CD4-positive, alpha-beta memory T cell (primary cell): ENCODE results near the gene SCN2A. TPM values are rescaled to one million over a fixed set of nuclear protein-coding genes. Genes with fewer than 3 reads are reported as not detected.

Source experiments
- CTCF ChIA-PET: fragments of 350-600 bp; sonication (Branson Sonifier 250); formaldehyde crosslinking; loops from one replicate; lab custom pipeline; 2021; ENCODE audit warnings: inconsistent platforms; ENCODE audit not compliant: partially characterized antibody; lab: Charles Lee
- POLR2A ChIA-PET: fragments of 350-600 bp; sonication (Branson Sonifier 250); formaldehyde crosslinking; loops from one replicate; lab custom pipeline; 2021; ENCODE audit not compliant: partially characterized antibody; lab: Charles Lee
- DNase-seq, 5 donors: peaks; one replicate each; pipeline versions ENCODE4 v3.0.0 to v3.0.0-alpha.2; 2020 to 2022; ENCODE audit warnings: mixed read lengths in 1 of 5
- H3K27ac ChIP-seq: one replicate; pipeline ENCODE4 v1.7.0; 2013; ENCODE audit warnings: low read depth, low read length
- H3K27me3 ChIP-seq: 2 replicates; pipeline ENCODE4 v1.7.0; 2013; ENCODE audit warnings: mild to moderate bottlenecking, low read length, moderate library complexity; ENCODE audit not compliant: insufficient read depth
- H3K36me3 ChIP-seq: 2 replicates; pipeline ENCODE4 v1.7.0; 2013; ENCODE audit warnings: mild to moderate bottlenecking, low read length, moderate library complexity; ENCODE audit not compliant: insufficient read depth
- H3K4me1 ChIP-seq: 2 replicates; pipeline ENCODE4 v1.7.0; 2013; ENCODE audit warnings: mild to moderate bottlenecking, low read length, moderate library complexity; ENCODE audit not compliant: insufficient read depth
- H3K4me3 ChIP-seq, 2 donors: one replicate each; pipeline ENCODE4 v1.7.0; 2013; ENCODE audit warnings: low read length in 2 of 2, mild to moderate bottlenecking in 1 of 2
- H3K9me3 ChIP-seq, 2 donors: one replicate each; pipeline ENCODE4 v1.7.0; 2013; ENCODE audit warnings: low read length in 2 of 2, control low read depth in 1 of 2; ENCODE audit not compliant: control insufficient read depth in 1 of 2
- H3K27ac Mint-ChIP-seq, 7 donors: one replicate each; pipeline ENCODE4 v1.8.0; 2020 to 2021; ENCODE audit warnings: mixed read lengths in 7 of 7, mild to moderate bottlenecking in 6 of 7, inconsistent platforms in 3 of 7, moderate library complexity in 3 of 7
- H3K27me3 Mint-ChIP-seq, 2 donors: one replicate each; pipeline ENCODE4 v1.8.0; 2020 to 2021; ENCODE audit warnings: mixed read lengths in 2 of 2
- H3K36me3 Mint-ChIP-seq, 2 donors: one replicate each; pipeline ENCODE4 v1.8.0; 2020 to 2021; ENCODE audit warnings: mixed read lengths in 2 of 2, inconsistent platforms in 1 of 2, mild to moderate bottlenecking in 1 of 2
- H3K4me1 Mint-ChIP-seq, 4 donors: one replicate each; pipeline ENCODE4 v1.8.0; 2020 to 2021; ENCODE audit warnings: mixed read lengths in 4 of 4, mild to moderate bottlenecking in 1 of 4
- H3K4me3 Mint-ChIP-seq, 8 donors: one replicate each; pipeline ENCODE4 v1.8.0; 2020 to 2021; ENCODE audit warnings: mixed read lengths in 8 of 8, mild to moderate bottlenecking in 7 of 8, moderate library complexity in 6 of 8, inconsistent platforms in 3 of 8
- H3K9me3 Mint-ChIP-seq, 8 donors: one replicate each; pipeline ENCODE4 v1.8.0; 2020 to 2021; ENCODE audit warnings: mixed read lengths in 8 of 8, mild to moderate bottlenecking in 5 of 8, inconsistent platforms in 3 of 8, moderate library complexity in 1 of 8
- intact Hi-C: fragments of 100-400 bp; cut with micrococcal nuclease; formaldehyde crosslinking; loops from one replicate; pipeline ENCODE4 v1.15.1; 2023
- polyA plus RNA-seq, 2 donors: library from polyadenylated mRNA; unstranded; fragments of 300-500 nt; fragmentation: Illumina TruSeq; gene quantifications; one replicate each; pipeline ENCODE4 v1.2.3, GENCODE V29; 2021
- total RNA-seq, 2 experiments: library from RNA; stranded (reverse); gene quantifications; one replicate each; pipeline ENCODE4 v1.2.3, GENCODE V29; 2021

Gene SCN2A
- total and polyA plus RNA-seq, 4 experiments from 2014 or later: not detected

GRCh38 chr2:165227571-165227970 is 11.6 kb upstream of the SCN2A start:
- no peaks in the 10 kb centered on the region for H3K4me1 Mint-ChIP-seq
- Histone ChIP-seq H3K36me3 (no peaks in the 10 kb centered on the region), H3K4me3 (no peak overlapping the region), H3K9me3 (no peaks in the 10 kb centered on the region), H3K27me3 (no peaks in the 10 kb centered on the region), H3K27ac (no peak overlapping the region), H3K4me1 (no peaks in the 10 kb centered on the region)
- H3K9me3 Mint-ChIP-seq: peaks cover 0 to 4% (median 0%) of the 10 kb centered on the region in 8 donors
- DNase-seq: no peak
- ChIA-PET POLR2A (no interaction called here), CTCF (no interaction called here)
- intact Hi-C loops: no loop called here
- no peak overlapping the region for H3K27ac Mint-ChIP-seq
- no peak overlapping the region for H3K4me3 Mint-ChIP-seq
- peaks cover 0 to 3% of the 10 kb centered on the region in 2 donors for H3K27me3 Mint-ChIP-seq
- no peaks in the 10 kb centered on the region for H3K36me3 Mint-ChIP-seq

- POLR2A ChIA-PET: no interaction called here
- no peaks in the 10 kb centered on the region for H3K36me3 Mint-ChIP-seq
- no peaks in the 10 kb centered on the region for H3K27me3 ChIP-seq
- no peaks in the 10 kb centered on the region for H3K9me3 ChIP-seq
- H3K9me3 Mint-ChIP-seq: peaks cover 0 to 6% (median 0%) of the 10 kb centered on the region in 8 donors
- H3K27me3 Mint-ChIP-seq: peaks cover 0 to 3% of the 10 kb centered on the region in 2 donors
- CTCF ChIA-PET: no interaction called here
- H3K27ac ChIP-seq: no peak overlapping the region
- H3K27ac Mint-ChIP-seq: no peak overlapping the region
- intact Hi-C loops: no loop called here
- no peaks in the 10 kb centered on the region for H3K36me3 ChIP-seq
- no peak overlapping the region for H3K4me3 Mint-ChIP-seq
- no peak for DNase-seq
- no peaks in the 10 kb centered on the region for H3K4me1 ChIP-seq
- no peaks in the 10 kb centered on the region for H3K4me1 Mint-ChIP-seq
- H3K4me3 ChIP-seq: no peak overlapping the region
Measured at GRCh38 chr2:165237056-165237455, 2.2 kb upstream of the SCN2A start.

- H3K36me3 ChIP-seq: no peaks in the 10 kb centered on the region
- no peaks in the 10 kb centered on the region for H3K36me3 Mint-ChIP-seq
- peaks cover 0 to 3% of the 10 kb centered on the region in 2 donors for H3K27me3 Mint-ChIP-seq
- no peak overlapping the region for H3K4me3 ChIP-seq
- no peak for DNase-seq
- POLR2A ChIA-PET: no interaction called here
- intact Hi-C loops: no loop called here
- H3K4me1 Mint-ChIP-seq: no peaks in the 10 kb centered on the region
- H3K9me3 ChIP-seq: no peaks in the 10 kb centered on the region
- CTCF ChIA-PET: interaction anchor here (1.3 kb wide), 1 partner anchor 636 kb away, joined by 4 read pairs; no protein-coding TSS in a partner anchor
- no peak overlapping the region for H3K27ac ChIP-seq
- H3K9me3 Mint-ChIP-seq: peaks cover 0 to 6% (median 0%) of the 10 kb centered on the region in 8 donors
- no peaks in the 10 kb centered on the region for H3K27me3 ChIP-seq
- H3K27ac Mint-ChIP-seq: no peak overlapping the region
- H3K4me1 ChIP-seq: no peaks in the 10 kb centered on the region
- H3K4me3 Mint-ChIP-seq: no peak overlapping the region
Measured at GRCh38 chr2:165238295-165238694, 919 bp upstream of the SCN2A start.

GRCh38 chr2:165239856-165240515 is 772 bp downstream of the SCN2A start:
- no peak overlapping the region for H3K4me3 ChIP-seq

DNA sequence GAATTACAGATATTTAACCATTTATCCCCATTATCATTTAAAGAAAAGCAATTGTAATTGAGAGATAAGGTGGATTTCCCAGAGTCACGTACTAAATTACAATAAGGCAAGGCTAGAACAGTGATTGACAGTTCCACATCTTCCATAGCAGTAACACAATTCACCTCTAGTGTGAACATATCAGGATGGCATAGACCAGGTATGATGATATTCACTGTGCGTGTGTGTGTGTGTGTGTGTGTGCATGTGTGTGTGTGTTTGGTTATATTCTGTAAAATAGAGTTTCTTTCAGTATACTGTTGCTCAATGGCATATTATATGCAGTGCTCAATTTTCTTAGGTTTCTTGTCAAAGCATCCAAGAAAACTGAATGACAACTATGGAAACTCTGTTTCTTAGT is 1.7 kb downstream of the SCN2A start:
- Mint-ChIP-seq H3K4me3 (no peak overlapping the region), H3K27me3 (no peaks in the 10 kb centered on the region), H3K27ac (no peak overlapping the region), H3K36me3 (no peaks in the 10 kb centered on the region), H3K9me3 (peaks cover 0 to 2% (median 0%) of the 10 kb centered on the region in 8 donors), H3K4me1 (peaks cover 0 to 2% (median 0%) of the 10 kb centered on the region in 4 donors)
- H3K4me1 ChIP-seq: no peaks in the 10 kb centered on the region
- no peak for DNase-seq
- CTCF ChIA-PET: no interaction called here
- H3K9me3 ChIP-seq: no peaks in the 10 kb centered on the region
- no peak overlapping the region for H3K27ac ChIP-seq
- intact Hi-C loops: no loop called here
- no peaks in the 10 kb centered on the region for H3K36me3 ChIP-seq
- H3K4me3 ChIP-seq: no peak overlapping the region
- no peaks in the 10 kb centered on the region for H3K27me3 ChIP-seq
- POLR2A ChIA-PET: no interaction called here

More at GRCh38 chr2:165239856-165240515, 772 bp downstream of the SCN2A start:
- DNase-seq: no peak
- Histone ChIP-seq H3K27me3 (no peaks in the 10 kb centered on the region), H3K27ac (no peak overlapping the region), H3K9me3 (no peaks in the 10 kb centered on the region), H3K36me3 (no peaks in the 10 kb centered on the region), H3K4me1 (no peaks in the 10 kb centered on the region)
- no peak overlapping the region for H3K4me3 Mint-ChIP-seq
- intact Hi-C loops: no loop called here
- no peaks in the 10 kb centered on the region for H3K4me1 Mint-ChIP-seq
- peaks cover 0 to 3% of the 10 kb centered on the region in 2 donors for H3K27me3 Mint-ChIP-seq
- CTCF ChIA-PET: interaction anchor here (1.3 kb wide), 1 partner anchor 634 kb away, joined by 4 read pairs; no protein-coding TSS in a partner anchor
- no peak overlapping the region for H3K27ac Mint-ChIP-seq
- POLR2A ChIA-PET: no interaction called here
- H3K36me3 Mint-ChIP-seq: no peaks in the 10 kb centered on the region
- peaks cover 0 to 5% (median 0%) of the 10 kb centered on the region in 8 donors for H3K9me3 Mint-ChIP-seq

DNA sequence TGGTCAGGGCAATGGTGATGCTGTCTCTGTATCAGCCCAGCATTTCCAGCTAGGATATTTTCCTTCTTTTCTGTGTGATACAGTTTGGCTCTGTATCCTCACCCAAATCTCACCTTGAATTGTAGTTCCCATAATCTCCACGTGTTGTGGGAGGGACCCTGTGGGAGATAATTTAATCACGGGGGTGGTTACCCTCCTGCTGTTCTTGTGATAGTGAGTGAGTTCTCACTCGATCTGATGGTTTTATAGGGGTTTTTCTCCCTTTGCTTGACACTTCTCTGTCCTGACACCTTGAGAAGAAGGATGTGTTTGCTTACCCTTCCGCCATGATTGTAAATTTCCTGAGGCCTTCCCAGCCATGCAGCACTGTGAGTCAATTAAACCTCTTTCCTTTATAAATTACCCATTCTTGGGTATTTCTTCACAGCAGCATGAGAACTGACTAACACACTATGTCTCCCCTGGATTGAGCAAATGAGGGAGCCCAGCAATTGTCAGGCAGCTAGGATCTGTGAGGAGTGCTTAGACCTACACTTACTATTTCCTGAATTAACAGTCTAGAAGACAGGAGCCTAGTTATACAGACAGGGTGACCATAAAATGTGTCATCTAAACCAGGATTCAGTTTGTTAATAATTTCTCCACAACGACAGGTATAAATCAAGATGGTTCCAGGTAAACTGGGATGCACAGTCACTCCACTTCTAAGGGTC is 6.0 kb downstream of the SCN2A start:
- intact Hi-C loops: no loop called here
- CTCF ChIA-PET: no interaction called here
- Histone ChIP-seq H3K36me3 (no peaks in the 10 kb centered on the region), H3K4me3 (no peak overlapping the region), H3K27me3 (no peaks in the 10 kb centered on the region), H3K27ac (no peak overlapping the region), H3K9me3 (no peaks in the 10 kb centered on the region), H3K4me1 (no peaks in the 10 kb centered on the region)
- no peaks in the 10 kb centered on the region for H3K27me3 Mint-ChIP-seq
- H3K4me3 Mint-ChIP-seq: no peak overlapping the region
- POLR2A ChIA-PET: no interaction called here
- DNase-seq: no peak
- peaks cover 0 to 2% (median 0%) of the 10 kb centered on the region in 4 donors for H3K4me1 Mint-ChIP-seq
- H3K36me3 Mint-ChIP-seq: no peaks in the 10 kb centered on the region
- H3K9me3 Mint-ChIP-seq: peaks cover 0 to 2% (median 0%) of the 10 kb centered on the region in 8 donors
- H3K27ac Mint-ChIP-seq: no peak overlapping the region

DNA sequence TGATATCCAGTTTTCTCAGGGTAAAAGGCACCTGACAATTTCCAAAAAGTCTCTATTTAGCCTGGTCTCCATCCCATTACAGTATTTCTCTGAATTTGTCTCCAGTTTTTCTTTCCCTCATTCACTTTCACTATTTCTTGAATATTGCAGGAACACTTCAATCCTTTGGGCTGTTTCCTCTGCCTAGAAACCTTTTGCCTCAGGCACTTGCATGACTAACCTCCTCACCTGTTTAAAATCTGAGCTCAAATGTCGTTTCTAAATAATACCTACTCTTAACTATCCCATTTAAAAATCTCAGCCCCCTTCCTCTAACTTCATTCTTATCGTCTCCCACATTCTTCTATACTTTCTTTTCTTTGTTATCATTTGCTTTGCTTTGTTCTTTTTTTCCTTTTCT is 9.0 kb downstream of the SCN2A start:
- no peak overlapping the region for H3K4me3 ChIP-seq
- H3K36me3 ChIP-seq: no peaks in the 10 kb centered on the region
- no peak overlapping the region for H3K4me3 Mint-ChIP-seq
- no peaks in the 10 kb centered on the region for H3K36me3 Mint-ChIP-seq
- no peaks in the 10 kb centered on the region for H3K9me3 ChIP-seq
- H3K4me1 ChIP-seq: no peaks in the 10 kb centered on the region
- H3K27ac ChIP-seq: no peak overlapping the region
- H3K27me3 ChIP-seq: no peaks in the 10 kb centered on the region
- H3K9me3 Mint-ChIP-seq: peaks cover 0 to 2% (median 0%) of the 10 kb centered on the region in 8 donors
- CTCF ChIA-PET: no interaction called here
- no peak overlapping the region for H3K27ac Mint-ChIP-seq
- POLR2A ChIA-PET: no interaction called here
- no peaks in the 10 kb centered on the region for H3K27me3 Mint-ChIP-seq
- peaks cover 0 to 2% (median 0%) of the 10 kb centered on the region in 4 donors for H3K4me1 Mint-ChIP-seq
- intact Hi-C loops: no loop called here
- no peak for DNase-seq
